Panc1 (cell line): Measurements from ENCODE around the gene HERC6. TPM values are rescaled to one million over a fixed set of nuclear protein-coding genes. Genes with fewer than 3 reads are reported as not detected.

Experiments
- ATAC-seq: fragments of 200-7000 bp; cut with Tn5 transposase; 2 replicates; pipeline ENCODE4 v1.9.1; 2020; ENCODE audit warnings: mild to moderate bottlenecking, moderate library complexity
- BruUV-seq: library from RNA; stranded (reverse); fragments of 400-500 nt; replicated peaks from 2 replicates; lab custom pipeline; 2021; lab: Mats Ljungman, UMichigan
- CTCF ChIA-PET: fragments of 300-600 bp; sonication (Branson Sonifier 250); formaldehyde crosslinking; loops from one replicate; lab custom pipeline; 2022; ENCODE audit warnings: antibody characterized with exemption; lab: Charles Lee
- POLR2A ChIA-PET: fragments of 300-600 bp; sonication (Branson Sonifier 250); formaldehyde crosslinking; loops from one replicate; lab custom pipeline; 2022; ENCODE audit warnings: antibody characterized with exemption; lab: Charles Lee
- DNase-seq: peaks from one replicate; pipeline ENCODE4 v3.0.0-alpha.2; 2010; ENCODE audit warnings: low read depth, low spot score
- H3K27ac ChIP-seq: 2 replicates; pipeline ENCODE4 v1.5.1; 2011; ENCODE audit warnings: mild to moderate bottlenecking, low read length, inconsistent platforms
- H3K27me3 ChIP-seq: fragments of 200-500 bp; sonication (Bioruptor generic); 2 replicates; pipeline ENCODE4 v1.6.0; 2014; ENCODE audit warnings: low read length, inconsistent platforms; ENCODE audit not compliant: control insufficient read depth, insufficient read depth
- H3K36me3 ChIP-seq: fragments of 200-500 bp; sonication (Bioruptor generic); 2 replicates; pipeline ENCODE4 v1.5.1; 2014; ENCODE audit warnings: inconsistent platforms, mild to moderate bottlenecking, low read length, moderate library complexity; ENCODE audit not compliant: control insufficient read depth, insufficient read depth
- H3K4me1 ChIP-seq: 2 replicates; pipeline ENCODE4 v1.5.1; 2011; ENCODE audit warnings: inconsistent platforms, mild to moderate bottlenecking, low read length, moderate library complexity; ENCODE audit not compliant: control insufficient read depth, insufficient read depth
- H3K4me3 ChIP-seq, 2 experiments: 2 replicates each; pipeline ENCODE4 v1.5.1; 2011 to 2012; ENCODE audit warnings: low read depth in 2 of 2, low read length in 2 of 2, mild to moderate bottlenecking in 2 of 2, inconsistent platforms in 1 of 2, moderate library complexity in 1 of 2
- H3K9me3 ChIP-seq: fragments of 200-500 bp; sonication (Bioruptor generic); 2 replicates; pipeline ENCODE4 v1.5.1; 2014; ENCODE audit warnings: low read depth, mild to moderate bottlenecking, inconsistent platforms, low read length, moderate library complexity; ENCODE audit not compliant: control insufficient read depth, insufficient read depth
- POLR2AphosphoS5 ChIP-seq: IDR thresholded peaks from 2 replicates; pipeline ENCODE4 v1.6.1; 2012; ENCODE audit warnings: mild to moderate bottlenecking, low read depth, low read length, moderate library complexity
- SIN3A ChIP-seq: IDR thresholded peaks from 2 replicates; pipeline ENCODE4 v1.6.1; 2012; ENCODE audit warnings: low read depth, mild to moderate bottlenecking, low read length, moderate library complexity, borderline replicate concordance; ENCODE audit not compliant: insufficient read depth
- TCF7L2 ChIP-seq: IDR thresholded peaks from 2 replicates; pipeline ENCODE4 v1.6.1; 2011; ENCODE audit warnings: mild to moderate bottlenecking, low read depth, low read length, inconsistent platforms
- in situ Hi-C: cut with HindIII; loops from 2 replicates; pipeline ENCODE4 v1.10.0; 2016; ENCODE audit warnings: low sequenced_read_pairs, low pct_unique_long_range_greater_than_20kb
- intact Hi-C: fragments of 100-400 bp; cut with micrococcal nuclease; formaldehyde crosslinking; loops from one replicate; pipeline ENCODE4 v1.10.0; 2022; ENCODE audit not compliant: unreplicated experiment
- total RNA-seq: library from RNA; stranded (reverse); gene quantifications from one replicate; pipeline ENCODE4 v1.2.1, GENCODE V29; 2021; ENCODE audit not compliant: unreplicated experiment
- TF ChIP-seq, protein P1 (sequence below): fragments of 450-650 bp; IDR thresholded peaks from 2 replicates; pipeline ENCODE4 v1.5.1; 2017; ENCODE audit warnings: mild to moderate bottlenecking
- TF ChIP-seq, protein P2 (sequence below), 2 experiments: IDR thresholded peaks; 2 replicates each; pipeline ENCODE4 v1.6.1; 2011 to 2012; ENCODE audit warnings: low read depth in 2 of 2, control low read depth in 1 of 2, low read length in 1 of 2, mild to moderate bottlenecking in 1 of 2, moderate library complexity in 1 of 2; ENCODE audit not compliant: insufficient read depth in 1 of 2

HERC6 gene
- total RNA-seq, 1 experiment from 2014 or later: 1.2 TPM

DNA sequence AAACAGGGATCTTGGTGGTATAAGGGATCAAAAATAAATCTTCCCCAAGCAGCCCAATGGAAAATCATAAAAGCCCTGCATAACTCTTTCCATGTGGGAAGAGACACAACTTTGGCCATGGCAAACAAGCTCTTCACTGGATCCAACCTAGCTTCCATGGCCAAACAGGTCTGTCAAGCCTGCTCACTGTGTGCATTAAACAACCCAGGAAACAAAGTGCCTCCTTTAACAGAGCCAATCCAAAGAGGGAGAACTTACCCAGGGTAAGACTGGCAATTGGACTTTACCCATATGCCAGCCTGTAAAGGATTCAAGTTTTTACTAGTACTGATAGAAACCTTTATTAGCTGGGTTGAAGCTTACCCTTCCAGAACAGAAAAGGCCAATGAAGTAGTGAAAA lies 70.6 kb downstream of the HERC6 start:
- TF ChIP-seq, protein P1, sequence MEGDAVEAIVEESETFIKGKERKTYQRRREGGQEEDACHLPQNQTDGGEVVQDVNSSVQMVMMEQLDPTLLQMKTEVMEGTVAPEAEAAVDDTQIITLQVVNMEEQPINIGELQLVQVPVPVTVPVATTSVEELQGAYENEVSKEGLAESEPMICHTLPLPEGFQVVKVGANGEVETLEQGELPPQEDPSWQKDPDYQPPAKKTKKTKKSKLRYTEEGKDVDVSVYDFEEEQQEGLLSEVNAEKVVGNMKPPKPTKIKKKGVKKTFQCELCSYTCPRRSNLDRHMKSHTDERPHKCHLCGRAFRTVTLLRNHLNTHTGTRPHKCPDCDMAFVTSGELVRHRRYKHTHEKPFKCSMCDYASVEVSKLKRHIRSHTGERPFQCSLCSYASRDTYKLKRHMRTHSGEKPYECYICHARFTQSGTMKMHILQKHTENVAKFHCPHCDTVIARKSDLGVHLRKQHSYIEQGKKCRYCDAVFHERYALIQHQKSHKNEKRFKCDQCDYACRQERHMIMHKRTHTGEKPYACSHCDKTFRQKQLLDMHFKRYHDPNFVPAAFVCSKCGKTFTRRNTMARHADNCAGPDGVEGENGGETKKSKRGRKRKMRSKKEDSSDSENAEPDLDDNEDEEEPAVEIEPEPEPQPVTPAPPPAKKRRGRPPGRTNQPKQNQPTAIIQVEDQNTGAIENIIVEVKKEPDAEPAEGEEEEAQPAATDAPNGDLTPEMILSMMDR: no peak
- Histone ChIP-seq H3K9me3 (no peaks in the 10 kb centered on the region), H3K36me3 (no peaks in the 10 kb centered on the region), H3K4me3 (no peak overlapping the region), H3K27me3 (no peaks in the 10 kb centered on the region), H3K27ac (no peak overlapping the region), H3K4me1 (no peaks in the 10 kb centered on the region)
- CTCF ChIA-PET: interaction anchor here (0.7 kb wide), 1 partner anchor 69 kb away, joined by 5 read pairs; no protein-coding TSS in a partner anchor
- ATAC-seq: no peak
- POLR2A ChIA-PET: no interaction called here
- intact Hi-C loops (no loop called here), in situ Hi-C loops (no loop called here)
- no peak for DNase-seq
- no TSS peak for BruUV-seq

DNA sequence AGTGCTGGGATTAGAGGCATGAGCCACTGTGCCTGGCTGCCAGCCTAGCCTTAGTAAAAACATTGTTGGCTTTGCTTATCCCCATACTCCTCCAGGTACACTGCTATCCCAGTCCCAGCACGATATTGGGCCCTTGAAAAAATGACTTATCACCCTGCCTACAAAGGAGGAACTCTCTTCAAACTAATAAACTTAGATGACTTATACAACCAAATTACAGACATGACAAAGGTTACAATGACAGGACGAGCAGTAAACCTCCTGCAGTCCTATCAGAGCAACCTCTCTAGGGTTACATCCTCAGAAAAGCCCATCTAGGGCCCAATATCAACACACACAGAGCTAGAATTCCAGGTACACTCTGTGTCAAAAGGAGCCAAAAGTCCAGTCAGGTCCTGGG lies 72.6 kb downstream of the HERC6 start:
- Histone ChIP-seq H3K4me1 (no peaks in the 10 kb centered on the region), H3K4me3 (no peak overlapping the region), H3K27ac (no peak overlapping the region), H3K36me3 (no peaks in the 10 kb centered on the region), H3K9me3 (no peaks in the 10 kb centered on the region), H3K27me3 (no peaks in the 10 kb centered on the region)
- in situ Hi-C loops: no loop called here
- POLR2A ChIA-PET: no interaction called here
- intact Hi-C loops: no loop called here
- TF ChIP-seq POLR2AphosphoS5 (no peak), SIN3A (no peak), TCF7L2 (no peak)
- TF ChIP-seq, protein P2, sequence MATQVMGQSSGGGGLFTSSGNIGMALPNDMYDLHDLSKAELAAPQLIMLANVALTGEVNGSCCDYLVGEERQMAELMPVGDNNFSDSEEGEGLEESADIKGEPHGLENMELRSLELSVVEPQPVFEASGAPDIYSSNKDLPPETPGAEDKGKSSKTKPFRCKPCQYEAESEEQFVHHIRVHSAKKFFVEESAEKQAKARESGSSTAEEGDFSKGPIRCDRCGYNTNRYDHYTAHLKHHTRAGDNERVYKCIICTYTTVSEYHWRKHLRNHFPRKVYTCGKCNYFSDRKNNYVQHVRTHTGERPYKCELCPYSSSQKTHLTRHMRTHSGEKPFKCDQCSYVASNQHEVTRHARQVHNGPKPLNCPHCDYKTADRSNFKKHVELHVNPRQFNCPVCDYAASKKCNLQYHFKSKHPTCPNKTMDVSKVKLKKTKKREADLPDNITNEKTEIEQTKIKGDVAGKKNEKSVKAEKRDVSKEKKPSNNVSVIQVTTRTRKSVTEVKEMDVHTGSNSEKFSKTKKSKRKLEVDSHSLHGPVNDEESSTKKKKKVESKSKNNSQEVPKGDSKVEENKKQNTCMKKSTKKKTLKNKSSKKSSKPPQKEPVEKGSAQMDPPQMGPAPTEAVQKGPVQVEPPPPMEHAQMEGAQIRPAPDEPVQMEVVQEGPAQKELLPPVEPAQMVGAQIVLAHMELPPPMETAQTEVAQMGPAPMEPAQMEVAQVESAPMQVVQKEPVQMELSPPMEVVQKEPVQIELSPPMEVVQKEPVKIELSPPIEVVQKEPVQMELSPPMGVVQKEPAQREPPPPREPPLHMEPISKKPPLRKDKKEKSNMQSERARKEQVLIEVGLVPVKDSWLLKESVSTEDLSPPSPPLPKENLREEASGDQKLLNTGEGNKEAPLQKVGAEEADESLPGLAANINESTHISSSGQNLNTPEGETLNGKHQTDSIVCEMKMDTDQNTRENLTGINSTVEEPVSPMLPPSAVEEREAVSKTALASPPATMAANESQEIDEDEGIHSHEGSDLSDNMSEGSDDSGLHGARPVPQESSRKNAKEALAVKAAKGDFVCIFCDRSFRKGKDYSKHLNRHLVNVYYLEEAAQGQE (IDR thresholded peaks at IDR 0.05; ENCODE audit: insufficient read depth in 1 of 2, low read depth in 2 of 2, low read length in 1 of 2): no peak
- TF ChIP-seq, protein P1: no peak
- BruUV-seq: no TSS peak
- no peak for DNase-seq
- CTCF ChIA-PET: no interaction called here
- no peak for ATAC-seq

DNA sequence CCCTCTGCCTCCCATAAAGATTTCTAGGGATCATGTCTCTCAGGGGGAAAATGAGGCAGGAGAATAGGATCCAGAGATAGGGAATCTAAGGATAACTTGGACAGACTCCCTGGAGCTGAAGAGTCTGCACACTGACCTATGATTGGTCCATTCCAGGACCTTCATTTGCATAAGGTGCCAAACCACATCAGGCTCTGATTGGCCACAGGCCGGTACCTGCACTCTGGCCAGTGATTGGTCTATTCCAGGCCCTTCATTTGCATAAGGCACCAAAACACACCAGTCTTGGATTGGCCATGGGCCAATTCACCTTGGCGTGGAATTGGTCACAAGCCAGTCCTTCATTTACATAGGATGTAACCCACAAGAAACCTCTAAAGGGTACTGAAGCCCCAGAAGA lies 74.3 kb downstream of the HERC6 start:
- Histone ChIP-seq H3K27ac (no peak overlapping the region), H3K36me3 (no peaks in the 10 kb centered on the region), H3K4me3 (no peak overlapping the region), H3K4me1 (no peaks in the 10 kb centered on the region), H3K9me3 (no peaks in the 10 kb centered on the region), H3K27me3 (no peaks in the 10 kb centered on the region; the same call in 1 of the 2 replicates)
- TF ChIP-seq, protein P2 (IDR thresholded peaks at IDR 0.05; ENCODE audit: insufficient read depth in 1 of 2, low read depth in 2 of 2, low read length in 1 of 2): no peak
- TF ChIP-seq, protein P1: no peak
- TF ChIP-seq SIN3A (no peak), TCF7L2 (no peak), POLR2AphosphoS5 (no peak)
- intact Hi-C loops: no loop called here
- ATAC-seq: no peak
- CTCF ChIA-PET: no interaction called here
- in situ Hi-C loops: no loop called here
- POLR2A ChIA-PET: no interaction called here
- DNase-seq: no peak
- BruUV-seq: no TSS peak
